OCI-LY1 (cell line): ENCODE results near the gene CREG1.

ENCODE experiments used
- EZH2 ChIP-seq: fragments of 200-600 bp; sonication (generic), shearing (Covaris generic); IDR thresholded peaks from 2 replicates; pipeline ENCODE4 v1.8.0; 2017; ENCODE audit warnings: borderline replicate concordance, mixed run types, mild to moderate bottlenecking, antibody characterized with exemption, low read length, moderate library complexity, mixed read lengths
- TF ChIP-seq, protein P1 (sequence below): fragments of 200-600 bp; sonication (generic), shearing (Covaris generic); IDR thresholded peaks from 2 replicates; pipeline ENCODE4 v1.5.1; 2017; ENCODE audit warnings: mild to moderate bottlenecking, antibody characterized with exemption, low read length, moderate library complexity, mixed read lengths

GRCh38 chr1:167522246-167522645, 31.3 kb downstream of the CREG1 start:
- TF ChIP-seq, protein P1, sequence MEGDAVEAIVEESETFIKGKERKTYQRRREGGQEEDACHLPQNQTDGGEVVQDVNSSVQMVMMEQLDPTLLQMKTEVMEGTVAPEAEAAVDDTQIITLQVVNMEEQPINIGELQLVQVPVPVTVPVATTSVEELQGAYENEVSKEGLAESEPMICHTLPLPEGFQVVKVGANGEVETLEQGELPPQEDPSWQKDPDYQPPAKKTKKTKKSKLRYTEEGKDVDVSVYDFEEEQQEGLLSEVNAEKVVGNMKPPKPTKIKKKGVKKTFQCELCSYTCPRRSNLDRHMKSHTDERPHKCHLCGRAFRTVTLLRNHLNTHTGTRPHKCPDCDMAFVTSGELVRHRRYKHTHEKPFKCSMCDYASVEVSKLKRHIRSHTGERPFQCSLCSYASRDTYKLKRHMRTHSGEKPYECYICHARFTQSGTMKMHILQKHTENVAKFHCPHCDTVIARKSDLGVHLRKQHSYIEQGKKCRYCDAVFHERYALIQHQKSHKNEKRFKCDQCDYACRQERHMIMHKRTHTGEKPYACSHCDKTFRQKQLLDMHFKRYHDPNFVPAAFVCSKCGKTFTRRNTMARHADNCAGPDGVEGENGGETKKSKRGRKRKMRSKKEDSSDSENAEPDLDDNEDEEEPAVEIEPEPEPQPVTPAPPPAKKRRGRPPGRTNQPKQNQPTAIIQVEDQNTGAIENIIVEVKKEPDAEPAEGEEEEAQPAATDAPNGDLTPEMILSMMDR = no peak
- TF ChIP-seq EZH2 = no peak
